Sigmoid colon (tissue), 4 donors: ENCODE results near the gene TM4SF5.
"Not testable (repeated sequence)": the region's sequence is repeated elsewhere in the genome, so short reads cannot be mapped to it uniquely, and the experiment has no call there.

ENCODE experiments used
- CTCF ChIP-seq, 4 experiments: fragments of 450-650 bp in 3 of 4; fragments of 200-600 bp in 1 of 4; IDR thresholded peaks; one replicate each; pipeline ENCODE4 v1.5.1; 2016 to 2019; ENCODE audit warnings: antibody characterized with exemption in 4 of 4, mild to moderate bottlenecking in 3 of 4, moderate library complexity in 2 of 4
- POLR2A ChIP-seq, 2 donors: fragments of 450-650 bp; IDR thresholded peaks; one replicate each; pipeline ENCODE4 v1.6.1; 2016; ENCODE audit warnings: antibody characterized with exemption in 2 of 2, mild to moderate bottlenecking in 2 of 2, moderate library complexity in 2 of 2
- POLR2AphosphoS5 ChIP-seq, 4 donors: sonication (generic); formaldehyde crosslinking; IDR thresholded peaks; one replicate each; pipeline ENCODE4 v1.6.1; 2017; ENCODE audit warnings: antibody characterized with exemption in 4 of 4

- TF ChIP-seq CTCF, POLR2A, POLR2AphosphoS5 (IDR thresholded peaks at IDR 0.05): not testable (repeated sequence)
Observed at GRCh38 chr17:4832829-4833177, 61.1 kb downstream of the TM4SF5 start.
